ENCODE measurements around the gene PERP.
"Not testable (repeated sequence)": the region's sequence is repeated elsewhere in the genome, so short reads cannot be mapped to it uniquely, and the experiment has no call there.

The PERP gene

DNA sequence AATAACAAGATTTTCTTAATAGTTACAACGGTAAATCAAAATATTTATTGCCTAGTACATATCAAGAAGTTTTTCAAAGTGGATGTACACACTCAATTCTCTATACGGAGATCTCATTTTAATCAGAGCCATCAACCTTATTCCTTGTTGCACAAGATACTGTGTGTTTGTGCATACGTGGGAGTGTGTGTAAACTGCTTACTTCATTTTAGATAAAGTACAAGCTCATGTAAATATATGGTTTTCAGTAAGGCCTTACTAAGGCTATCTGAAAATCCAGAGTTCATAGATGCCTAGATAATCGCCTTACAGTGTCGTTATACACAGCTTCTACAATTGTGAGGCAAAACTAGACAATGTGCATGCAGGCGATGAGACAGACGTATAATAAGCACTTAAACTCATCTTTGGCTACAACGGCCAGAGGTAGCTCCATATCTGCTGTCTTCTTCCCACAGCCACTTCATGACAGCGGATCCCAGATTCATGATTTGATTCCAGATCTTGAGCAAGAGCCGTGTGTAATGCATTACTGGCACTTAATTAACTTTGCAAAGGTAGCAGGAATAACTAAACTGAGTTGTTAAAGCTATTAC, 2.5 kb downstream of the PERP start:
- DNase-seq: no peak

DNA sequence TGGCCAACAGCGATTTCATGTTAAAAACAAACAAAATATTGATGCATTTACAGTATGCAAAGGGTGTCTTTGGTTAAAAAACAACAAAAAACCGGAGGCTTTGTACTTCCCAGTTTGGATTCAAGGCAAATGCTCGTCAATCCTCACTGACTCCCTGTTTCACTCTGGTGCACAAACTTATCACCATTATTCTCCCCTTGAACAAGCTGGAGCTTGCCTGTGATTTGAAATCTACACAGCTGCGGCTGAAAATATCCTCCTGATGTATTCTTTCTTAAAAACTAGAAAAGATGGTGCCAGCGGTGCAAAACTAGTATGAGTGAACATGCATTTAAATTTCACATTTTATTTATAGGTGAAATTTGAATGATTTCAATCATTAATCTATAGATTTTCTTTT, 3.3 kb downstream of the PERP start:
- DNase-seq: no peak

DNA sequence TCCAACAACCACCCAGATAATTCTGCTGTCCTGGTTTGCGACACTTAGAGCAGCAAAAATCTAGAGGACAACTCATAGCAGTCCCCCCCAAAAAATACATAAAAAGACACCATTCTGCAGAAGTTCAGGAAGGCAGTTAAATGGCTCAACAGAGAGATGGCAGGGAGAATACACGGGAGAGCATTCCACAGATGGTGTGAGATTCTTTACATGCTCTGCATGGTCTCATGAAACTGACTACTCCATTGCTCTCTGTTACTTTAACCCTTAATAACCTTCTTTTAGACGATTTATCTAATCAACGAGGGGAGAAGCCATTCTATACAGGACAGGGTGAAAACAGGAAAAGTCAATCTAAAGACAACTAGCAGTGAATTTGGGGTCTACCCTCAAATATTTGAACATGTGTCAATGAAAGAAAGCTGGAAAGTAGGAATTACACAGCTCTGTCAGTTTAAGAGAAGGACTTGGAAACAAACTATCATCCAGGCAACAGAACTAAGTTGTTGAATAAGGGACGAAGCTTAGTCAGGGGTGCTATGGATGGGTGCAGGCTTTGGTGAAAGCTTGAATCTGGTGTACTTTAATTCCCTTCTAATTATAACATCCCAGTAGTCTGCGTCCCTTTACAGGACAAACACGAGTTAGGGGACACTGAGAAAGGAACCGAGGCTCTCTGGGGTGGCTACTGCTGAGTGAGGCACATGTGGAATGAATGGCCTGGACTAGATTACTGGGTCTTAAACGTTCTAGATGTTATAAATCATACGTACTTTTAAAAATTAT, 5.1 kb downstream of the PERP start:
- no peak for DNase-seq

DNA sequence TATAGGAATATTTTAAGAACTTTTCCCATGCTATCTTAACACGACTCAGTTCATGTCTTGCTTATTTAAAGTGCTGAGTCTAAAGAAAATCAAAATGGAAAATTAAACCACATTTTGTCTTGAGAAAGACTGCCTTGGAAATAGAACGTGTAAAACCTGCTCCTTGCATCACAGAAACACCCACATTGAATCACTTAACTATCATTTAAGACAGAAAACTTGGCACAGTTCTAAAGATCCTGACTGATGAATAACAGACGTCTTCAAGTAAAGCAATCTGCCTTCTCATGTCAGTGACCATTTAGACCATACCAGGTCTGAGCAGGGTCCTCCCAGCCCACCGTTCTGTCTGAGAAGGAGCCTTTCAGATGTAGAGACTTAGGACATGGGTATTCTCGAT, 7.4 kb downstream of the PERP start:
- DNase-seq: no peak

DNA sequence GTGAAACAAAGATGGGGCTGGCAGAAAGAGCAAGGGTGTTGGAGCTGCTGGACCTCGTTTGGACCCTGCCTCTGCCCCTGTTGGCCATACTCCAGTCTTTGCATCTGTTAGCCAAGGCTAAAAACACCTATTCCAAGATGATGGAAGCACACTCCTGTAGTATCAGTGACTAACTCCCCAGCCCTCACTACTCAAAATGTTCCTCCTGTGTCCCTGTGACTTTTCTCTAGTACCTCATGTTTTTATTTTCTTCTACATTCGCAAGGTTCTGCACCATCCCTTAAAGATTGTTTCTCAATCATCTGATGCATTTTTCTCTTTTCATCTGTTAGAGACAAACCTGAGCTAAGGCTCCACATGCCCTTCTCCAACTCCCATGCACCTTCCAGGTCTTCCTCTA, 8.9 kb downstream of the PERP start:
- no peak for DNase-seq

DNA sequence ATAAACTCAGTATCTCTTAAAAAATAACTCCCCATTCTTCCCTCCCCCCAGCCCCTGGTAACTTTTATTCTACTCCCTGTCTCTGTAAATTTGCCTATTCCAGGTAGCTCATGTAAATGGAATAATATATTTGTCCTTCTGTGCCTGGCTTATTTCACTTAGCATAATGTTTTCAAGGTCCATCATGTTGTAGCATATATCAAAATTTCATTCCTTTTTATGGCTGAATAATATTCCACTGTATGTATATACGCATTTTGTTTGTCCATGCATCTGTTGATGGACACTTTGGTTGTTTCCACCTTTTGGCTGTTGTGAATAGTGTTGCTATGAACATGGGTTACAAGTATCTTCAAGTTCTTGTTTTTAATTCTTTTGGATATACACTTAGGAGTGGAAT, 13.0 kb downstream of the PERP start:
- DNase-seq: no peak

DNA sequence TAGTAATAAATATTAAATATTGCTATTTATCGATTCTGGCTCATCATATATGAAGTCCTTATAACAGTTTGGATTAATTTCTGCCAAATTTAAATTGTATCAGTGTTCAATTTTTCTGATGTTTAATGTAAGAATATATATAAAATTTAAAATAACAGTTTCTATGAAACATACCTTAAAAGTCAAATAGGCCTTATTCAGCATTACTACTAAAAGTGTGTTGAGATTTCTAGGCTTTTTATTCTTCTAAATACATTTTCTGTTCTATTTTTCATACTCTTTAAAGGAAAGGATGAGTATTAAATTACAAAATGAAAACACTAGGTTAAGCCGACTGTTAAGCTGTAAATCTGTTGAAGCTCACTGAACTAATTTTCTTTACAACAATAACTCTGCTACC, 13.6 kb downstream of the PERP start:
- no peak for DNase-seq

DNA sequence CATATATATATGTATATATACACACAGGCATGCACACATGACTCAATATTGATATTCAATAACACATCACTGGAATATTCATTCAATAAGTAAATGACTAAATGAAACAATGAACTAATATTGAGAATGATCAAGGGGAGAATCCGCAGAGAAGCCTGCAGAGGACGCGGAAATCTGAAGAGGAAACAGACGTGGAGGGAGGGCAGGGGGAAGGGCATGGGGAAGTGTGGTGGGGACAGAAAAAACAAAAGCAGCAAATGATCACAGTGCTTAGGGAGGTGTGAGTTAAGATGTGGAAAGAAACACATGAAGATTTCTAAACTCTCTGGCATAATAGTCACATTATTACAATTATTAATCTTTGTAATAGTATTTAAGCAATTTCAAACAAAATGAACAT, 14.5 kb downstream of the PERP start:
- DNase-seq: no peak

DNA sequence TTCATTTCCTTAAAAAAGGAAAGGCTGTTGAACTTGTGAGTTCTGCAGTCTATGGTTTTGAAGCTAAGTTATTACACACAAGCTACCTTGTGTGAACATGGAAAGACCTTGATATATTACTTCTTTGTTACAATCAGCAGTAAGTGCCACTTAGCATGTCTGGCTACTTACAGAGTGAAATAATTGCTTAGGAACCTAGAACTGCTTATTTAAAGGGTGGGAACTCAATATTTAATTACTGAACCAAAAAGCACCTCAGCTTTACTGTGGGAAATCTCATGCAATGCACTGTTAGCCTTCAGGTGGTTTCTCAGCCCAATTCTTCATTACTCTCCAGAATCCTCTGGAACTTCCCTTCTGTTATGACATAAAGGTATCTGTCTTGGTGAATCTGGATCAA, 17.9 kb downstream of the PERP start:
- no peak for DNase-seq

DNA sequence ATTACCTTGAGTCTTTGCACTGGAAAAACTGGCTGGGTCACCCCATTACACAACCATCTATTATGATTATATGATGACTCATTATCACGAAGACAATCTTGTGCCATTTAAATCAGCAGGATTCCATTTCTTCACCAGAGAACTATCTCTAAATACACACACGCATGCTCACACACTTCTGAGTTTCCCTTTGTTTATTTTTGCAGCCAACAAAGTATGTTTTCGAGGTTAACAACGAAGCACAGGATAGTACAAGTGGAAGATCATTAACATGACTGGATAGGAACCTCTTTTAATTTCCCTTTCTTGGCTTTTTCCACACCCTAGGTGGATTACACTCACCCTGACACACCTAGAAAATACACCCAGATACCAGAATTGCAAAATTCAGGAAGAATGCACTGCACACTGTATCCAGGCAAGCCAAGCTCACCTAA, 18.9 kb downstream of the PERP start:
- DNase-seq: no peak

DNA sequence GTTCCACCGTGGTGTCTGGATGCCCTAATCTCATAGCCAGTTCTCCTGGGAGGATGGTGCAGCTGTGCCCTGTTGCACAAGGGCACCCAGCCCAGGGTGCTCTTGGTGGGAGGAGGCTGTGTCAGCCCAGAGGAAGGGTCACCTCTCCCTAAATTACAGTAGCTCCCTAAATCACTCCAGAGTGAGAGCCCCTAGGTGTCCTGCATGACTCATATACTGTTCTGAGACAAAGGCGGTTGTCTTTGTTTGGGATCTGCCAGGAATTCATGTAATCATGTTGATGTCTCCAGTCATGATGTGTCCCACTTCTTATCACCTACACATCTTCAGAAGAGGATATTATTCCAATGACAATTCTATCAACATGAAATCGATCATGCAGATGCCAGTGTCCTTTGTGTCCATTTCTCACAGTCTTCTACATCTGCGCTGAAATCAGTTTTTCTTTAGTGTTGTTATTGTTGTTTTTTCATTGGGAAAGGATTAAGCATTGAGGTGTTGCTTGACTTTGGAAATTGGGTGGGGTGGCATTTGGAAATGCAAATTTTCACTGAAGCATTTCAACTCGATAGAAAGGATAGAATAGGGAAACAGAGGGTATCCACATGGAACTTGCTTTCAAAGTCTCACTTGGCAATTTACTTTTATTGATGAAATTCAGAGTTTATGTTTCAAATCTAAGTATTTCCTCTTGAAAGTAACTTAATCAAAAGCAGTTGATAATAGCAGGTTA, 19.5 kb downstream of the PERP start:
- DNase-seq: no peak

DNA sequence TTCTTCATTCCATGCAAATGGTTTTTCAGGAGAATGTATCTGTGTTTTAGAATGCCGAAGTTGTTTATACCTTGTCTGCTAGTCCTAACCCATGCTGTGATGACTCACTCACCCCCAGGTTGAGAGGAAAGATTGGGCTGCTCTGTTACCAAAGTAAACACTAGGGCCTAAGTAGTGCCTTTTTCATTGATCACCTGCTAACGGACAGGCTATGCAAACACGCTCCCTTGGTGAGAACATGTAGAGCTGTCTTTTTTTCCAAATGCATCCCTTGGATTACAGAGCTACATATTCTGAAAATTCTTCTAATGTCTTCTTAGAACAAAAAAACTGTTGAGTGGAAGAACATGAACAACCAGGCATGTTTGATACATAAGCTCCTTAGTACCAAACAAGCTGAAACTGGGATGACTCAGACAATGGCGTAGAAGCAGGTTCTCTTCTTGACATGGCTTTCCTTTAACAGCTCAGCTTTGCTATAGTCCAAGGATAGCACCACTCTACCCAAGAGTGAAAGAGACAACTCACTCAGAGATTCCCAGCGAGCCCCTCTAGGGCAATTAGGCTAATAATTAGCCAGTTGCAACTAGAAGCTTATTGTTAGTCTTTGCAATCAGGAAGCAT, 20.5 kb downstream of the PERP start:
- no peak for DNase-seq

DNA sequence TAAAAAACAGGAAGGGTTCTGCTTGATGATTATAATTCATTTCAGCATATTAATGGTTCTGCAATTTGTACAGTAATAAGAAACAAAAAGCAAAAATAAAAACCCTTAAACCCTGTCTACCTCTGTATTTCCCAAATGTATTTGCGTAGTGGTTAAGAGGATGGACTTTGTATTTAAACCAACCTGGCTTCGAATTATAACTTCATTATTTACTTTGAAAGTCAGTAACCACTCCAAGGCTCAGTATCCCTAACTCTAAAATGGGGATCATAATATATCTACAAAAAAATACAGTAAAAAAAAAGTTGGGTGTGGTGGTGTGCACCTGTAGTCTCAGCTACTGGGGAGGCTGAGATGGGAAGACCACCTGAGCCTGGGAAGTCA, 21.4 kb downstream of the PERP start:
- DNase-seq: no peak

DNA sequence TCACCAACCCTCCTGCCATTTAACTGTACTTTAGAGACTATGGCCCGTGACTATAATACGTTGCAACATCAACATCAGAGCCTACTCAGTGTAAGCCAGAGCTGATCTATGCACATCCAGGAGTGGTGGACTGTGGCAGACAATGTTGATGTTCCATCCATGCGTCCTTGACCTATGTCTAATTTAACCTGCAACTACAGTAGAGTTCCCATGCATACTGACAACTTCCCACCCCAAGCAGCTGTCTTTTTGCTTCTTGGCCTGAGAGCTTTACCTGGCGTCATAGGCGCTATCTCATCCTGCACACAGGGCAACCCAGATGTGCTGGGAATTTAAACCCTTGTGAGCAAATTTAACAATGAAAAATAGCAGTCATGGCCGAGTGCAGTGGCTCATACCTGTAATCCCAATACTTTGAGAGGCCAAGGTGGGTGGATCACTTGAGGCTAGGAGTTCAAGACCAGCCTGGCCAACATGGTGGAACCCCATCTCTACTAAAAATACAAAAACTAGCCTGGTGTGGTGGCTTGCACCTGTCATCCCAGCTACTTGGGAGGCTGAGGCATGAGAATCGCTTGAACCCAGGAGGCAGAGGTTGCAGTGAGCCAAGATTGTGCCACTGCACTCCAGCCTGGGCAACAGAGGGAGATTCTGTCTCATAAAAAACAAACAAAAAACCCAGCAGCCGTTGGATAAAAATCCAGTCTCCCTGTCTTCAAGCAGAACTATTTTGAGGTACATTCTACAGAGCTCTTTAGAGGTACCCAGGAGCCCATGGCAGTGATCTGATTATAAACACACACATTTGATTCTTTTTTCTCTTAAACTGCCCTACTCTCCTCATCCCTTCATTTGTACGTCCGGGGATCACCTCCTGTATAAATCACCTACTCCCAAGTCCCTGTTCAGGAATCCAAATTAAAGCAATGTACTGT, 22.0 kb downstream of the PERP start:
- no peak for DNase-seq

DNA sequence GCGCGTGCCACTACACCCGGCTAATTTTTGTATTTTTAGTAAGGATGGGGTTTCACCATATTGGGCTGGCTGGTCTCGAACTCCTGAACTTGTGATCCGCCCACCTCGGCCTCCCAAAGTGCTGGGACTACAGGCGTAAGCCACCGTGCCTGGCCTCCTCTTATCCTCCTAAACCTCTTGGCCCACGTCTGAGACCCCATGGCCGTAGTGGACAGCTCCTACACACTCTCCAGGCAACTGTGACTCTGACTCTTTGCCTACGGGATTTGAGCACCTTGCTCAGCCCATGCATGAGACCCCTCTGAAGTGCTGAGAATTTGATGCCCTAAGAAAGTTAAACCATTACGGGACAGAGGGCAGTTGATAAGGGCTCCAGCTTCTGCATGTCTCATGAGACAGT, 25.0 kb downstream of the PERP start:
- DNase-seq: no peak

DNA sequence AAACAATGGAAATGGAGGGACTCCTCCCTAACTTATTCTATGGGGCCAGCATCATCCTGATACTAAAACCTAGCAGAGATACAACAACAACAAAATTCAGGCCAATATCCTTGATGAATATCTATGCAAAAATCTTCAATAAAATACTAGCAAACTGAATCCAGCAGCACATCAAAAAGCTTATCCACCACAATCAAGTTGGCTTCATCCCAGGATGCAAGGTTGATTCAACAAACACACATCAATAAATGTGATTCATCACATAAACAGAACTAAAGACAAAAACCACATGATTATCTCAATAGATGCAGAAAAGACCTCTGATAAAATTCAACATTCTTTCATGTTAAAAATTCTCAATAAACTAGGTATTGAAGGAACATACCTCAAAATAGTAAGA, 27.7 kb downstream of the PERP start:
- not testable (repeated sequence) for DNase-seq

DNA sequence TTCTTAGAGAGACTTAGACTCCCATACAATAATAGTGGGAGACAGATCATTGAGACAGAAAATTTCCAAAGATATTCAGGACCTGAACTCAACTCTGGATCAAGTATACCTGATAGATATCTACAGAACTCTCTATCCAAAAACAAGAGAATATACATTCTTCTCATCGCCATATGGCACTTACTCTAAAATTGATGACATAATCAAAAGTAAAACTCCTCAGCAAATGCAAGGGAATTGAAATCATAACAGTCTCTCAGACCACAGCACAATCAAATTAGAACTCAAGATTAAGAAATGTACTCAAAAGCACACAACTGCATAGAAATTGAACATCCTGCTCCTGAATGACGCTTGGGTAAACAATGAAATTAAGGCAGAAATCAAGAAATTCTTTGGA, 28.7 kb downstream of the PERP start:
- DNase-seq: no peak

DNA sequence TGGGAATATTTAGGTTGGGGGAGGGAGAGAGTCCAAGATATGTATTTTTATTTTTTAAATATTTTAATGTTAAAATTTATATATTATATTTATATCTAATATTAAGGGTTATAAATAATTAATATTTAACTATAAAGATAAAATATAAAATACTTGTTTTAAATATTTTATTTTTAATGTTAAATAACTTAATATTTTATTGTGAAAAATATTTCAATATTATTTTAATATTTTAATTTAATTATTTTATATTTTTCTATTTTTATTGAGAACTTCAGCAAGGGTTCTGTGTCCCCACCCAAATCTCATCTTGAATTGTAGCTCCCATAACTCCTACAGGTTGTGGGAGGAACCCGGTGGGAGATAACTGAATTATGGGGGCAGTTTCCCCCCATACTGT, 34.0 kb downstream of the PERP start:
- no peak for DNase-seq

DNA sequence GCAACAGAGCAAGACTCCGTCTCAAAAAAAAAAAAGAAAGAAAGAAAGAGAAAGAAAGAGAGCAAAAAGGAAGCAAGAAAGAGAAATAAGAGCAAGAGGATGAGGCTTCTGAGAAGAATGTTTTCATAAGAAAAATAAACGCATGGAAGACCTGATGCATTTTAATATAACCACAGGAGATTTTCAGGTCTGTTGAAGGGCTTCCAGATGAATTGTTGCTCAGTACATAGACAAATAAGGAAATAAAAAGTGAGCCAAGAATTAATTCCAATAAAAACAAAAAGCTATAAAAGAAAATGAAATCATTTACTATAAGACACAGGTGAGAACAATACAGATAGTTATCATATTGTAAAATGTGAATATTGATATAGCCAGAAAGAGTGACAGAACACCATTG, 43.5 kb downstream of the PERP start:
- DNase-seq: no peak

DNA sequence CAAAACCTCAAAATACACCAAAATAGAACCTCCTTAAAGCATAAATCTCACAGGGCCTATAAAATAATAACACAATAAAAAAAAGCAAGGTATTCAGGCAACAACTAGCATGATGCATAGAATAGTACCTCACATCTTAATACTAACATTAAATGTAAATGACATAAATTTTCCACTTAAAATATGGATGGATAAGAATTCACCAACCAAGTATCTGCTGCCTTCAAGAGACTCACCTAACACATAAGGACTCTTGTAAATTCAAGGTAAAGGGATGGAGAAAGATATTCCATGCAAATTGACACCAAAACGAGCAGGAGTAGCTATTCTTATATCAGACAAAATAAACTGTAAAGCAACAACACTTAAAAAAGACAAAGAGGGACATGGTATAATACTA, 52.2 kb downstream of the PERP start:
- DNase-seq: no peak

DNA sequence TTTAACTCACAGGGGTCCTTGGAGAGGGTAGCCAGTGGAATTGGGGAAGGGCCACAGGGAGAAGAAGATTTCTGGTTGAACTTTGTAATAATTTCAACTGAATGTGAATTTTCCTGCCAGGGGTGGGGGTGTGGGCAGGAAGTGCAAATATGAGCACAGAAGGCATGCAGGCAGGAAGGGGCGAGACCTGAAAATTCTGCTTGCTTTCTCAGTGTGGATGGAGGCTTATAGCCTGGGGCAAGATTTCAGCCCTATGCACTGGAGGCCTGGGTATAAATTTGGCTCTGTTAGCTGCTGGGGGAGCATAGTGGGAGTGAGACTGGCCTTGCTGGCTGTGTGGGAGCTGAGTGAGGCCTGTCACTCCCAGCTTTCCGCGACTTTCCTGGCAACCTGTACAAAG, 54.4 kb downstream of the PERP start:
- no peak for DNase-seq

DNA sequence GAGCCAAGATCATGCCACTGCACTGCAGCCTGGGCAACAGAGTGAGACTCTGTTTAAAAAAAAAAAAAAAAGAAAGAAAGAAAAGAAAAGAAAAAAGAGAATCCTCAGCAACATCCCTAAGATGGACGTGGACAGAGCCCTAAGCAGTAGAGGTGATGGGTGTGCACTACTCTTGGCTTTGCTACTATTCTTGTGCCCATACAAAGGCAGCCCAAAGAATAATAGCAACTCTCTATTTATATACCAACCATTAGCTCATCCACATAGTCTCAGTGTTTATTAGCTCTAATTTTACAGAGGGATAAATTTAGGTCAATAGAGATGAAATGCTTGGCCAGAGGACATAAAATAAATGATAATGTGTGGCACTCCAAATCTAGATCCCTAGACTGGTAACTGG, 62.2 kb downstream of the PERP start:
- no peak for DNase-seq

DNA sequence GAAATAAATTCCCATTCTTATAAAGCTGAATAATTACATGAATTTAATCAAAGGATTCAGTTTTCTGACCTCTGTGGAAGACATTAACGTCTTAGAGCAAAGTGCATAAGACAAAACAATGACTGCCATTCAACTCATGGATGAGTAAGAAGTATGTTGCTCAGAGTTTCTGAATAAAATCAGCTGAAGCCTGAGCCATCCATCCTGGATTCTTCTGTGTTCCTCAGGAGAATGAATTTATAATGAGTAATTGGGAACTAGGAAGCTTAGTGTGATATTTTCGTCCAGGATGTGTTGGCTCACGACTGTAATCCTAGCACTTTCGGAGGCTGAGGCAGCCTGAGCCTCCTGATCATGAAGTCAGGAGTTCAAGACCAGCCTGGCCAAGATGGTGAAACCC, 62.8 kb downstream of the PERP start:
- DNase-seq: no peak

Data from NCI-H2081 treated with DMSO at 0.1 percent for 48 hours (cell line).